Measurements from ENCODE around the gene CD247.
"Not testable (repeated sequence)": the region's sequence is repeated elsewhere in the genome, so short reads cannot be mapped to it uniquely, and the experiment has no call there.

The CD247 gene

GRCh38 chr1:167518331-167518700 is at the start of gene CD247:
TSS of gene CD247 (minus strand) at chr1:167518529. CDS start at chr1:167518465, 64 bp downstream.
- peak; percentile 82 for DNase-seq (ENCODE audit: low spot score)

- DNase-seq (ENCODE audit: low spot score), result no peak
These were observed 49.3 kb upstream of the CD247 start for GRCh38 chr1:167567663-167568062.

GRCh38 chr1:167566766-167567165 is 48.4 kb upstream of the CD247 start:
- no peak for DNase-seq (ENCODE audit: low spot score)

GRCh38 chr1:167565922-167566321 is 47.6 kb upstream of the CD247 start:
- DNase-seq (ENCODE audit: low spot score), result no peak

GRCh38 chr1:167564612-167565270 is 46.4 kb upstream of the CD247 start:
- DNase-seq (ENCODE audit: low spot score), result no peak

- DNase-seq (ENCODE audit: low spot score), result no peak
These were observed 45.4 kb upstream of the CD247 start for GRCh38 chr1:167563579-167564246.

- no peak for DNase-seq (ENCODE audit: low spot score)
These were observed 44.4 kb upstream of the CD247 start for GRCh38 chr1:167562702-167563101.

DNA sequence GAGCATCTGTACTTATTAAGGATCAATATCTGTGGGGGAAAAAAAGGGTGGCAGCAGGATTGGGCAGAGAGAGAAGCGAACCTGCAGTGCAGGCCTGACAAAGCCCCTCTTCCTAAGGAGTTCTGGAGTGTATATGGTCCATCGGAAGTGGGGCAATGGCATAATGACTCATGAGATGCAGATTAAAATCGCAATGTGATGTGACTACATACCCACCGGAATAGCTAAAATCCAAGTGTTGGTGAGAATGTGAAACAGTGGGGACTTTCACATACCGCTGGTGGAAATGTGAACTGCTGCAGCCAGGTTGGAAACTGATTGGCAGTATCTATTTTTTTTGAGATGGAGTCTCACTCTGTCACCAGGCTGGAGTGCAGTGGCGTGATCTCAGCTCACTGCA is 43.4 kb upstream of the CD247 start:
- no peak for DNase-seq (ENCODE audit: low spot score)

GRCh38 chr1:167555971-167556714 is 37.8 kb upstream of the CD247 start:
- DNase-seq (ENCODE audit: low spot score), result peak; percentile 79

- DNase-seq (ENCODE audit: low spot score), result not testable (repeated sequence)
These were observed 36.7 kb upstream of the CD247 start for GRCh38 chr1:167555072-167555471.

- DNase-seq (ENCODE audit: low spot score), result no peak
These were observed 35.9 kb upstream of the CD247 start for GRCh38 chr1:167554028-167554779.

GRCh38 chr1:167553136-167554027 is 35.1 kb upstream of the CD247 start, which contains the start of gene CREG1:
TSS of gene CREG1 (minus strand) at chr1:167553762.
- DNase-seq (ENCODE audit: low spot score), result peak; percentile 91

DNA sequence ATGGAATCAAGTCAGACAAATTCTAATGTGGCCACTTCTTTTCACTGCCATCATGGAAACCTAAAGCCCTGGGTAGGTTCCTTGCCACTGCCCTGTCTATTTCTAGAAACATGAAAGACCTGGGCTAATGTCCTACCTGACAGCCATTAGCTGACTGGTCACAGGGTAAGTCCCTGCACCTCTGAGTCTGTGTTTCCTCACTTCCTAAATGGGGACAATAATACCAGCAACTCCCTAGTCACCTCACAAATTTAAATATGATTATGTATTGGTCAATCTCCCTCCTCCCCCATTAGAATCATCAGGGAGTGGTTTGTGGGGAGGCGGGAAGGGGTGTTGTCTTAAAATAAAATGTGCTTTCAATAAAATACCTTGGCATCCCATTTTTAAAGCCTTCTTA is 33.0 kb upstream of the CD247 start:
- DNase-seq (ENCODE audit: low spot score), result no peak

- no peak for DNase-seq (ENCODE audit: low spot score)
These were observed 30.0 kb upstream of the CD247 start for GRCh38 chr1:167548059-167548932.

- no peak for DNase-seq (ENCODE audit: low spot score)
These were observed 28.6 kb upstream of the CD247 start for GRCh38 chr1:167546935-167547334.

- DNase-seq (ENCODE audit: low spot score), result no peak
These were observed 27.0 kb upstream of the CD247 start for GRCh38 chr1:167545349-167545748.

GRCh38 chr1:167544447-167545093 is 26.2 kb upstream of the CD247 start:
- peak; percentile 70 for DNase-seq (ENCODE audit: low spot score)

DNA sequence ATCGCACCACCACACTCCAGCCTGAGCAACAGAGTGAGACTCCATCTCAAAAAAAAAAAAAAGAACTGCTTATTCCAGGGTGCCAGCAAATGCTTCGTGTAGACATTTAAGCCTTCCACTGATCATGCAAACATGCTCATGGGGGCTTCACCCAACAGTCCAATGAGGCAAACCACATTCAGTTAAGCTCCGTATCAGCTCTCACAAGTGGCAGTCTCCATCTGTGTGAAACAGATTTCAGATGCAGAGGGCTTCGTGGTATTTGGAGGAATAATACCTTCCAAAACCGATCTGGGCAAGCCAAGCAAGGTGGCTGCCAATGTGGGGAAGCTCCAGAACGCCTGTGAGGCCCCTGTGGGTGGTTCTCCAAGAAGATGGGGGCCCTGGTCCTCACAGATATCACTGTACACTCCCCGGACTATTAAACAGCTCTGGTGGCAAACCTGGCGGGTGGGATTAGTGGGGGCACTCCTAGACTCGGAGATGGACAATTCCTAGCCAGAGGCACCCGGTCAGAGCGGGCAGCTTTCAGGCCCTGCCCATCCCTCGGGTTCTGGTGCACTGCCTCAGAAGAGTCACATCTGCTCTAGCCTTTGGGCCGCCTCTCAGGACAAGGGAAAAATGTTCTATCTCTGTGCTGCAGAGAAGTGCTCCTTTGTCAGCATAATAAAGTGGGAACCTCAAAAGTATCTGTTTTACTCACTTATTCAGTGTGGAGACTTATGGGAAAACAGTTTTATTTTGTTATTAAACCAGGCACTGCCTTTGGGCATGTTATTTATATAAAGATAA is 25.1 kb upstream of the CD247 start:
- no peak for DNase-seq (ENCODE audit: low spot score)

Data from activated CD4-positive, alpha-beta T cell treated with anti-CD3 and anti-CD28 coated beads, Interleukin-2, Interleukin-4, amounts not matched to agents 100 ng/mL and 50 ng/mL, durations not matched to agents 16 hours and 8 hours (primary cell).